Ectodermal cell (in vitro differentiated cells): ENCODE results near the gene MSRB1.

ENCODE experiments used
- H3K27ac ChIP-seq: 2 replicates; pipeline ENCODE4 v1.7.0; 2013; ENCODE audit warnings: mild to moderate bottlenecking, low read depth, low read length; ENCODE audit not compliant: insufficient read depth, poor library complexity, severe bottlenecking
- H3K27me3 ChIP-seq: 2 replicates; pipeline ENCODE4 v1.7.0; 2013; ENCODE audit warnings: mild to moderate bottlenecking, low read length; ENCODE audit not compliant: insufficient read depth, control insufficient read depth, poor library complexity, severe bottlenecking
- H3K36me3 ChIP-seq: one replicate; pipeline ENCODE4 v1.7.0; 2013; ENCODE audit warnings: low read length; ENCODE audit not compliant: control insufficient read depth, insufficient read depth
- H3K4me1 ChIP-seq: one replicate; pipeline ENCODE4 v1.7.0; 2013; ENCODE audit warnings: low read length; ENCODE audit not compliant: control insufficient read depth, insufficient read depth
- H3K4me3 ChIP-seq: 2 replicates; pipeline ENCODE4 v1.7.0; 2013; ENCODE audit warnings: low read depth, low read length, control low read depth; ENCODE audit not compliant: insufficient read depth
- H3K9me3 ChIP-seq: 2 replicates; pipeline ENCODE4 v1.7.0; 2013; ENCODE audit warnings: mild to moderate bottlenecking, low read length, moderate library complexity; ENCODE audit not compliant: control insufficient read depth
- WGBS, 2 experiments: methylation state at CpG; one replicate each; pipeline ENCODE4 v1.1.7; 2013; ENCODE audit warnings: missing lambda C conversion rate in 2 of 2; 5-methylcytosine and 5-hydroxymethylcytosine counted together

The MSRB1 gene

DNA sequence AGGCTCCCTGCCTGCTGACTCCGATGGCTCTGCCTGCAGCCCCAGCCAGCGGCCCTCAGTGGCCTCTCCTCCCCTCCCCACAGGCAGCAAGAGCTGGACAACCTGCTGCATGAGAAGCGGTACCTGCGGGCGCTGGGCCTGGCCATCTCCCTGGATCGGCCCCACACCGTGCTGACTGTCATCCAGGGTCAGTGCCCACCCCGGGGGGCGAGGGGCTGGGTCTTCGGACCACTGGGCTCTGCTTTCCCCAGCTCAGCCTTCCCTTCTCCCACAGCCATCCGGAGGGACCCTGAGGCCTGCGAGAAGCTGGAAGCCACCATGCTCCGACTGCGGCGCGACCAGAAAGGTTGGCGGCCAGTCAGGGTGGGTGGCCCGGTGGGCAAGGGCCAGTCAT is 34.9 kb upstream of the MSRB1 start:
- Histone ChIP-seq H3K36me3 (peaks cover 25% of the 10 kb centered on the region), H3K27me3 (peaks cover 46% of the 10 kb centered on the region), H3K27ac (no peak overlapping the region), H3K4me1 (peaks cover 23% of the 10 kb centered on the region), H3K4me3 (no peak overlapping the region), H3K9me3 (no peaks in the 10 kb centered on the region)
- WGBS, 2 experiments: 95 to 97% methylated on average over 18 of the region's 18 CpGs

DNA sequence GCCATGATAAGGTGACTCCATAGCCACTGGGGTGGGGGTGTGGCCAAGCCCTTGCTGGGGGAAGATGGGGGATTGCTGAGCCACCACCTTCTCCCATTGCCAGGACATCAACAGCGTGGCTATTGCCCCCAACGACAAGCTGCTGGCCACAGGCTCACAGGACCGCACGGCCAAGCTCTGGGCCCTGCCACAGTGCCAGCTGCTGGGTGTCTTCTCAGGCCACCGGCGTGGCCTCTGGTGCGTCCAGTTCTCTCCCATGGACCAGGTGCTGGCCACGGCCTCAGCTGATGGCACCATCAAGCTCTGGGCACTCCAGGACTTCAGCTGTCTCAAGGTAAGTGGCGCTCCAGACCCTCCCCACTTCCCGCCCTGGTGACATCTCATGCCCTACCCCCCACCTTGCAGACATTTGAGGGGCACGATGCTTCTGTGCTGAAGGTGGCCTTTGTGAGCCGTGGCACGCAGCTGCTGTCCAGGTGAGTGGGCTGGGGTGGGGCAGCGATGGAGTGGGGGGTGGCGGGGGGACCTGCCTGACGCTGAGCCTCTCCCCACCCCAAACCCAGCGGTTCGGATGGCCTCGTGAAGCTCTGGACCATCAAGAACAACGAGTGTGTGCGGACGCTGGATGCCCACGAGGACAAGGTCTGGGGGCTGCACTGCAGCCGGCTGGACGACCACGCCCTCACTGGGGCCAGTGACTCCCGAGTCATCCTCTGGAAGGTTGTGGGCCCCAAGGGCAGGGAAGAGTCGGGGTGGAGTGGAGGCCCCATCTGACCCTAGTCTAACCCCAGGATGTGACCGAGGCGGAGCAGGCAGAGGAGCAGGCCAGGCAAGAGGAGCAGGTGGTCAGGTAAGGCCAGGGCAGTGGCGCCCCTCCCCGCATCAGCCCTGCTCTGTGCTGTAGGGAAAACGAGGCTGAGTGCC is 34.2 kb upstream of the MSRB1 start:
- Histone ChIP-seq H3K36me3 (peaks cover 25% of the 10 kb centered on the region), H3K4me3 (no peak overlapping the region), H3K9me3 (no peaks in the 10 kb centered on the region), H3K27ac (no peak overlapping the region), H3K4me1 (peaks cover 21% of the 10 kb centered on the region), H3K27me3 (peaks cover 40% of the 10 kb centered on the region)
- 95 to 97% methylated on average over 33 of the region's 33 CpGs for WGBS, 2 experiments

DNA sequence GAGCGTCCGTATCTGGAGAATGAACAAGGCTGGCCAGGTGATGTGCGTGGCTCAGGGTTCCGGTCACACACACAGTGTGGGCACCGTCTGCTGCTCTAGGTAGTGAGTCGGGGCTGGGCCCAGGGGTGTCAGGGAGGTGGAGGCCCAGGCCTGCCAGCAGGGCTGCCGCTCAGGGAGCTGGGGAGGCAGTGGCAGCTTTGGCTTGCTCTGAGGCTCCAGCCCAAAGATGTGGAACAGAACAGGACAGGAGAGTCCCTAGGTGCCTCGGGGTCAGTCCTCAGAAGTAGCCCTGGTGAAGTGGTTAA is 33.2 kb upstream of the MSRB1 start:
- Histone ChIP-seq H3K36me3 (peaks cover 25% of the 10 kb centered on the region), H3K27me3 (peaks cover 29% of the 10 kb centered on the region), H3K4me1 (peaks cover 14% of the 10 kb centered on the region), H3K4me3 (no peak overlapping the region), H3K27ac (no peak overlapping the region), H3K9me3 (no peaks in the 10 kb centered on the region)
- WGBS, 2 experiments: 97% methylated on average over 8 of the region's 8 CpGs

DNA sequence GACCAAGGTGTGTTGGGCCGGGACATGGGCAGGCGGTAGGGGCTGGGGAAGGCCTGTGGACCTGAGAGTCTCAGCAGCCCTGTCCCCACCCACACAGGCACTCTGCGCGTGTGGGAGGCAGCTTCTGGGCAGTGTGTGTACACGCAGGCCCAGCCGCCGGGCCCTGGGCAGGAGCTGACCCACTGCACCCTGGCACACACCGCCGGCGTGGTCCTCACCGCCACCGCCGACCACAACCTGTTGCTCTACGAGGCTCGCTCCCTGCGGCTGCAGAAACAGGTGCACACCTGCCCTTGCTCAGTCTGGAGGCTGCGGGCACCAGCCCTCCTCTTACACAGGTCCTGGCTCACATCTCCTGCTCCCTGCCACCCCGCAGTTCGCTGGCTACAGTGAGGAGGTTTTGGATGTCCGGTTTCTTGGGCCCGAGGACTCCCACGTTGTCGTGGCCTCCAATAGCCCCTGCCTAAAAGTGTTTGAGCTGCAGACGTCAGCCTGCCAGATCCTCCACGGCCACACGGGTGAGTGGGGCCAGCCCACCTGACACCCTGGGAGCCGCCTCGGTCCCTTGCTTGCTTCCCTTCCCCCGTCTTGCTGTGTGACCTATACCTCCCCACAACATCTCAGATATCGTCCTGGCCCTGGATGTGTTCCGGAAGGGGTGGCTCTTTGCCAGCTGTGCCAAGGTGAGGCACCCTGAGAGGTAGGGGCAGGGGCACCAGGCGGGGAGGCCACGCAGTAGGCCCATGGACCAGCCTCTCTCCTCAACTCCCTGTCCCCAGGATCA is 32.6 kb upstream of the MSRB1 start:
- Histone ChIP-seq H3K4me3 (no peak overlapping the region), H3K27ac (no peak overlapping the region), H3K4me1 (peaks cover 9% of the 10 kb centered on the region), H3K9me3 (no peaks in the 10 kb centered on the region), H3K36me3 (peaks cover 25% of the 10 kb centered on the region), H3K27me3 (peaks cover 24% of the 10 kb centered on the region)
- WGBS, 2 experiments: 95 to 97% methylated on average over 33 of the region's 33 CpGs

DNA sequence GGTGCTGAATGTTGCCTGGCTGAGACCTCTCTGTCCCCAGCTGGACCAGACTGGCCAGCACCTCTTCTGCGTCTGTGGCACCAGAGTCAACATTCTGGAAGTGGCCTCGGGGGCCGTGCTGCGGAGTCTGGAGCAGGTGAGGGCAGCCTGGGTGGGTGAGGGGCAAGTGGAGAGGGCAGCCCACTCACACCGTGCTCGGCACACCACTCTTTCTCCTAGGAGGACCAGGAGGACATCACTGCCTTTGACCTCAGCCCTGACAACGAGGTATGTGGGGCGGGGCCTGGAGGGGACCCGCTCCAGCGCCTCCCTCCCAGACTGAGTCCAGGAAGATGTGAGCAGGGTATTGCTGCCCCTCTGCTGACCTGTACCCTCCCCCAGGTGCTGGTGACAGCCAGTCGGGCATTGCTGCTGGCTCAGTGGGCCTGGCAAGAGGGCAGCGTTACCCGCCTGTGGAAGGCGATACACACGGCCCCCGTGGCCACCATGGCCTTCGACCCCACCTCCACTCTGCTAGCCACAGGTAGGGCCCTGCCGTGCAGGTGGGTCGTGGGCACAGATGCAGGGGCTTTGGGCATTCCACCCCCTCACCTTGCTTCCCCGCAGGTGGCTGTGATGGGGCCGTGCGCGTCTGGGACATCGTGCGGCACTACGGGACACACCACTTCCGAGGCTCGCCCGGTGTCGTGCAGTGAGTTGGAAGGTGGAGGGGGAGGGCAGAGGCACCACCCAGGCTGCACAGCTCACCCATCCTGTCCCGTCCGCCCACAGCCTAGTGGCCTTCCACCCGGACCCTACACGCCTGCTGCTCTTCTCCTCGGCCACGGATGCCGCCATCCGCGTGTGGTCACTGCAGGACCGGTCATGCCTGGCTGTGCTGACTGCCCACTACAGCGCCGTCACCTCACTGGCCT is 31.4 kb upstream of the MSRB1 start:
- Histone ChIP-seq H3K36me3 (peaks cover 25% of the 10 kb centered on the region), H3K4me1 (peaks cover 7% of the 10 kb centered on the region), H3K27ac (no peak overlapping the region), H3K27me3 (peaks cover 12% of the 10 kb centered on the region), H3K9me3 (no peaks in the 10 kb centered on the region), H3K4me3 (no peak overlapping the region)
- WGBS, 2 experiments: 95 to 96% methylated on average over 42 of the region's 42 CpGs

DNA sequence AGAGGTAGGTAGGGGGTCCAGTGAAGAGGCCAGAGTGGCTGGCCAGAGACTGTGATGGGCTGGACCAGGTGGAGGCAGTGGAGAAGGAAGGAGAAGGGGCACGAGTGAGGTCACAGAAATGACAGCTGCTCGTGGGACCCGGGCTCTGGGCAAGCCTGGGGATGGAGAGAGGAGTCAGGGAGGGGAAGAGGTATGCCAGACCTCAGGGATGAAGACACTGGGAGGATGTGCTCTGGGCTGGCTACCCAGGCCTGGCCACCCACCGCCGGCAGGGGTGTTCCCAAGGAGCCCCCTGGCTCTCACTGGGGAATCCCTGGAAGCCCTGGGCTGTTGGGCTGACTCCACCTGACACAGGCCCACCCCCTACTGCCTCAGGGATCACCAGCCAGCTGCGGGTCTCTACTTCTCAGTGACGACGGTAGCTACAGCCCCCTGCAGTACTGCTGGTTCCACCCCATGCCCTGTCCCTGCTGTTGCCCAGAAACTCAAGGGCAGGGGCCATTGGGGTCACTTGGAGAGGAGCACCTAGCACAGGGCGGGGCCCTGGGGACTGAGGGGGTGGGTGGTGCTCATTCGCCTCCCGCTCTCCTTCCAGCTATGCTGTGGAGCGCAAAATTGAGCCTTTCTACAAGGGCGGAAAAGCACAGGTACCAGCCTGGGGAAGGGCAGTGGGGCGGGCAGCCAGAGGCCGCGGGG is 30.6 kb upstream of the MSRB1 start:
- Histone ChIP-seq H3K36me3 (peaks cover 23% of the 10 kb centered on the region), H3K27me3 (peaks cover 4% of the 10 kb centered on the region), H3K4me3 (no peak overlapping the region), H3K4me1 (peaks cover 6% of the 10 kb centered on the region), H3K27ac (no peak overlapping the region), H3K9me3 (no peaks in the 10 kb centered on the region)
- WGBS, 2 experiments: 94 to 95% methylated on average over 16 of the region's 16 CpGs

DNA sequence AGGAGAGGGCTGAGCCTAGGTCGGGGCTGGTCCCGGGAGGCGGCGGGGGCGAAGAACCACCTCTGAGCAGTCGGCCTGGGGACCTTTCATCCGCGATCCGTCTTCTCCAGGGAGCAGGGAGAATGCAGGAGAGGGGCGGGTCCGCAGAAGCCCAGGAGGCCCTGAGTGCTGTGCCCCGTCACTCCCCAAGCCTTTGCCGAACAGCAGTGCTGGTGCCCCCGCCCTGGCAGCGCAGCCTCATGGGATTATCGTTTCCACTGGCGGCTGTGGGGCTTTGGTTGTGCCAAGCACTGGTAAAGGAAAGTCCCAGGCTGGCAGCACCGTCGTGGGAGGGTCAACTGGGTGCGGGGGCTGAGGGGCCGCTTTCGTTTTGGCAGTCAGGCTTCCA is 29.5 kb upstream of the MSRB1 start:
- H3K27me3 ChIP-seq: no peaks in the 10 kb centered on the region
- H3K4me3 ChIP-seq: peak overlapping the region; percentile 85
- H3K27ac ChIP-seq: no peak overlapping the region
- peaks cover 6% of the 10 kb centered on the region for H3K4me1 ChIP-seq
- 8% methylated on average over 22 of the region's 22 CpGs for WGBS, 2 experiments
- no peaks in the 10 kb centered on the region for H3K9me3 ChIP-seq
- peaks cover 12% of the 10 kb centered on the region for H3K36me3 ChIP-seq

DNA sequence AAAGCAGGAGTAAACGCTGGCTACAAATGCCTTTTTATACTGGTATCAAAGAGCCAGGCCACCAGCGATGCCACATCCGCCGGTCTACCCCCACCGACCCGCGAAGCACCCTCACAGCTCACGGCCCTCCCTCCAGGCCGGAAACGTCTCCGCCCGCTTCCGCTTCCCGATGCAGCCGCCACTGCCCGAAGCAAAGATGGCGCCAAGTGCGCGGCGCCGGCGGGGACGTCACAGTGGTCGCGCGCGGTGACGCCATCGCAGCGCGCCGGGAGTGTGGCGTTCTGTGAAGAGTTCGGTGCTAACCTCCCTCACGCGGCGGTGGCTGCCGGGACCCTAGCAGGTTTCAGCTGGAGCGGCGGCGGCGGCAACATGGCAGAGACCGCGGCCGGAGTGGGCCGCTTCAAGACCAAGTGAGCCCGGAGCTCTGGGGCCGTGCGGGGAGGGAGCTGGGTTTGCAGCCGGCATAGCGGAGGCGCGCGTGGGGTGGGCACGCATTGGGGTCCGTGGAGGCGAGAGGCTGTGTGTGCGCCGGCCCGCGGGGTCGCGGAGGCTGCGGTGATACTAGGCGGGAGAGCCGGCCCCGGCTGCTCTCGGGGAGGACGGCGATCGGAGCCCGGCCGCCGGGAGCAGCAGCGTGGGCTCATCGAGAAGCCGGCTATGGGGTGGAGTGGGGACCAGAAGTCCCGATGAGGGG is 28.9 kb upstream of the MSRB1 start, which contains the start of gene TBL3:
TBL3 (plus strand) TSS at position 258 of the 694 bp plus-strand sequence; CDS start at position 370, 112 bp downstream.
- WGBS, 2 experiments: 1% methylated on average over 78 of the region's 78 CpGs
- peak within 1 kb of the TSS; percentile 72 for H3K27ac ChIP-seq
- H3K36me3 ChIP-seq: peaks cover 9% of the 10 kb centered on the region
- H3K27me3 ChIP-seq: no peaks in the 10 kb centered on the region
- H3K9me3 ChIP-seq: no peaks in the 10 kb centered on the region
- H3K4me3 ChIP-seq: peak within 1 kb of the TSS; percentile 85
- H3K4me1 ChIP-seq: peaks cover 6% of the 10 kb centered on the region
